Motor neuron (in vitro differentiated cells): ENCODE results near the gene TMC1. TPM values are rescaled to one million over a fixed set of nuclear protein-coding genes. Genes with fewer than 3 reads are reported as not detected.

Experiments used
- ATAC-seq, 8 experiments: fragments of 200-7000 bp; cut with Tn5 transposase; replicated peaks in 6 of 8; 2 replicates each; pipeline ENCODE4 v1.8.0; 2021; ENCODE audit warnings: mild to moderate bottlenecking in 8 of 8, moderate library complexity in 8 of 8
- H3K27ac ChIP-seq, 2 donors: fragments of 250-450 bp; sonication (Bioruptor Pico); 2 replicates each; pipeline ENCODE4 v1.9.0; 2021; ENCODE audit warnings: antibody characterized with exemption in 2 of 2, mild to moderate bottlenecking in 2 of 2, moderate library complexity in 1 of 2
- H3K4me1 ChIP-seq, 2 donors: fragments of 250-450 bp; sonication (Bioruptor Pico); replicated peaks in 1 of 2; 2 replicates each; pipeline ENCODE4 v1.6.1; 2021; ENCODE audit warnings: antibody characterized with exemption in 2 of 2, mild to moderate bottlenecking in 2 of 2, moderate library complexity in 1 of 2
- H3K4me3 ChIP-seq, 5 donors: fragments of 250-450 bp; sonication (Bioruptor Pico); 2 replicates each; pipeline ENCODE4 v1.9.0; 2021; ENCODE audit warnings: antibody characterized with exemption in 5 of 5, mild to moderate bottlenecking in 5 of 5, moderate library complexity in 4 of 5
- WGBS, 10 experiments: fragments of 450-650 bp; shearing (Covaris generic); methylation state at CpG; one replicate each; pipeline ENCODE4 v1.0.0; 2022; 5-methylcytosine and 5-hydroxymethylcytosine counted together
- in situ Hi-C, 9 experiments: fragments of 400-800 bp; cut with MboI; loops; one replicate each; pipeline ENCODE4 v1.15.0; 2021; ENCODE audit warnings: low sequenced_read_pairs in 9 of 9, low pct_unique_long_range_greater_than_20kb in 2 of 9; ENCODE audit not compliant: unreplicated experiment in 9 of 9
- total RNA-seq, 8 experiments: library from RNA; unstranded; fragments of 300-600 nt; gene quantifications; 2 replicates each; pipeline versions ENCODE4 v1.2.3 to v1.2.4, GENCODE V29; 2022

The TMC1 gene
- total RNA-seq, 8 experiments from 2014 or later, result 0.18 to 7.6 (median 0.85) TPM

GRCh38 chr9:72583370-72583769 is 62.0 kb downstream of the TMC1 start:
- no peak overlapping the region for H3K4me3 ChIP-seq
- in situ Hi-C loops, result loop anchor here in 5 of 9 experiments (25.0 kb wide), 3 partner anchors 221 to 296 kb away; partner anchors contain the start of gene ZFAND5 (in 1 of the 5)
- no peaks in the 10 kb centered on the region for H3K4me1 ChIP-seq
- H3K27ac ChIP-seq, result no peak overlapping the region
- no peak for ATAC-seq

- H3K4me1 ChIP-seq, result peaks cover 0 to 3% of the 10 kb centered on the region in 2 donors
- 75 to 96% (median 82%) methylated on average over 1 to 4 of the region's 5 CpGs; no CpG with 5 or more reads in 4 of the 10 experiments for WGBS, 10 experiments
- peak in 2 of 8 experiments; percentile 71 to 87 for ATAC-seq
- H3K27ac ChIP-seq, result no peak overlapping the region
- no peak overlapping the region for H3K4me3 ChIP-seq
- in situ Hi-C loops, result loop anchor here in 5 of 9 experiments (25.0 kb wide), 3 partner anchors 224 to 299 kb away; partner anchors contain the start of gene ZFAND5 (in 1 of the 5)
Measured at GRCh38 chr9:72586388-72587130, 65.2 kb downstream of the TMC1 start.

- Histone ChIP-seq H3K4me3 (no peak overlapping the region), H3K4me1 (peaks cover 0 to 3% of the 10 kb centered on the region in 2 donors), H3K27ac (no peak overlapping the region)
- in situ Hi-C loops, result loop anchor here in 5 of 9 experiments (25.0 kb wide), 3 partner anchors 224 to 301 kb away; partner anchors contain the start of gene ZFAND5 (in 1 of the 5)
- ATAC-seq, result peak in 1 of 8 experiments; percentile 24
Measured at GRCh38 chr9:72588336-72588735, 66.9 kb downstream of the TMC1 start.

- WGBS, 10 experiments, result 27 to 70% (median 43%) methylated on average over 1 to 2 of the region's 2 CpGs; no CpG with 5 or more reads in 3 of the 10 experiments
- in situ Hi-C loops, result loop anchor here in 5 of 9 experiments (25.0 kb wide), 3 partner anchors 222 to 303 kb away; partner anchors contain the start of gene ZFAND5 (in 1 of the 5)
Measured at GRCh38 chr9:72589667-72590521, 68.5 kb downstream of the TMC1 start.

GRCh38 chr9:72590824-72591223 is 69.4 kb downstream of the TMC1 start:
- H3K4me1 ChIP-seq, result peaks cover 4 to 12% of the 10 kb centered on the region in 2 donors
- in situ Hi-C loops, result loop anchor here in 5 of 9 experiments (25.0 kb wide), 3 partner anchors 221 to 304 kb away; partner anchors contain the start of gene ZFAND5 (in 1 of the 5)
- no peak overlapping the region for H3K4me3 ChIP-seq
- 97 to 100% (median 100%) methylated on average over 1 to 3 of the region's 3 CpGs; no CpG with 5 or more reads in 3 of the 10 experiments for WGBS, 10 experiments
- H3K27ac ChIP-seq, result no peak overlapping the region
- no peak for ATAC-seq

More at GRCh38 chr9:72589667-72590521, 68.5 kb downstream of the TMC1 start:
- peak in 6 of 8 experiments; percentile 11 to 57 (median 40) for ATAC-seq
- H3K27ac ChIP-seq, result no peak overlapping the region
- H3K4me3 ChIP-seq, result no peak overlapping the region
- peaks cover 4 to 12% of the 10 kb centered on the region in 2 donors for H3K4me1 ChIP-seq

GRCh38 chr9:72592502-72593403 is 71.3 kb downstream of the TMC1 start:
- Histone ChIP-seq H3K27ac (no peak overlapping the region), H3K4me1 (peaks cover 4 to 12% of the 10 kb centered on the region in 2 donors), H3K4me3 (no peak overlapping the region)
- in situ Hi-C loops, result loop anchor here in 5 of 9 experiments (25.0 kb wide), 3 partner anchors 220 to 305 kb away; partner anchors contain the start of gene ZFAND5 (in 1 of the 5)
- WGBS, 10 experiments, result 0 to 61% (median 18%) methylated on average over 1 to 5 of the region's 5 CpGs
- peak; percentile 72 to 98 (median 84) for ATAC-seq

GRCh38 chr9:72596451-72597180 is 75.2 kb downstream of the TMC1 start:
- H3K4me1 ChIP-seq, result peaks cover 4 to 9% of the 10 kb centered on the region in 2 donors
- in situ Hi-C loops, result loop anchor here in 5 of 9 experiments (25.0 kb wide), 3 partner anchors 216 to 309 kb away; partner anchors contain the start of gene ZFAND5 (in 1 of the 5)
- ATAC-seq, result no peak
- no peak overlapping the region for H3K27ac ChIP-seq
- 56 to 91% (median 83%) methylated on average over 3 to 6 of the region's 6 CpGs for WGBS, 10 experiments
- H3K4me3 ChIP-seq, result no peak overlapping the region

- Histone ChIP-seq H3K4me3 (no peak overlapping the region), H3K4me1 (peaks cover 4 to 9% of the 10 kb centered on the region in 2 donors), H3K27ac (no peak overlapping the region)
- no peak for ATAC-seq
- in situ Hi-C loops, result loop anchor here in 5 of 9 experiments (25.0 kb wide), 3 partner anchors 215 to 310 kb away; partner anchors contain the start of gene ZFAND5 (in 1 of the 5)
- 80 to 100% (median 94%) methylated on average over 1 to 8 of the region's 8 CpGs; no CpG with 5 or more reads in 2 of the 10 experiments for WGBS, 10 experiments
Measured at GRCh38 chr9:72597181-72597517, 75.7 kb downstream of the TMC1 start.

GRCh38 chr9:72597601-72598000 is 76.2 kb downstream of the TMC1 start:
- 42 to 93% (median 83%) methylated on average over 1 to 3 of the region's 3 CpGs; no CpG with 5 or more reads in 5 of the 10 experiments for WGBS, 10 experiments
- H3K4me3 ChIP-seq, result no peak overlapping the region
- no peak for ATAC-seq
- no peak overlapping the region for H3K27ac ChIP-seq
- in situ Hi-C loops, result loop anchor here in 5 of 9 experiments (25.0 kb wide), 3 partner anchors 215 to 310 kb away; partner anchors contain the start of gene ZFAND5 (in 1 of the 5)
- peaks cover 4 to 9% of the 10 kb centered on the region in 2 donors for H3K4me1 ChIP-seq

GRCh38 chr9:72598639-72599038 is 77.2 kb downstream of the TMC1 start:
- no peak overlapping the region for H3K27ac ChIP-seq
- WGBS, 10 experiments, result 56 to 100% (median 83%) methylated on average over 2 to 3 of the region's 3 CpGs; no CpG with 5 or more reads in 2 of the 10 experiments
- in situ Hi-C loops, result loop anchor here in 5 of 9 experiments (25.0 kb wide), 3 partner anchors 214 to 311 kb away; partner anchors contain the start of gene ZFAND5 (in 1 of the 5)
- no peak for ATAC-seq
- peaks cover 2 to 7% of the 10 kb centered on the region in 2 donors for H3K4me1 ChIP-seq
- no peak overlapping the region for H3K4me3 ChIP-seq

- no peak for ATAC-seq
Measured at GRCh38 chr9:72599874-72600534, 78.6 kb downstream of the TMC1 start.

More at GRCh38 chr9:72599874-72600534, 78.6 kb downstream of the TMC1 start:
- in situ Hi-C loops, result loop anchor here in 5 of 9 experiments (25.0 kb wide), 4 partner anchors 212 to 563 kb away; partner anchors contain the start of gene ZFAND5 (in 1 of the 5)
- H3K27ac ChIP-seq, result no peak overlapping the region
- no peaks in the 10 kb centered on the region for H3K4me1 ChIP-seq
- H3K4me3 ChIP-seq, result no peak overlapping the region
- 76 to 95% (median 81%) methylated on average over 2 to 5 of the region's 5 CpGs; no CpG with 5 or more reads in 1 of the 10 experiments for WGBS, 10 experiments
